Natural killer cell (primary cell): ENCODE measurements around the gene FBXO48. TPM values are rescaled to one million over a fixed set of nuclear protein-coding genes. Genes with fewer than 3 reads are reported as not detected.

ENCODE experiments used
- ATAC-seq, 3 donors: fragments of 150-1000 bp in 2 of 3; fragments of 200-7000 bp in 1 of 3; cut with Tn5 transposase; 1 replicate in 1 of 3; 2 replicates in 2 of 3; pipeline ENCODE4 v1.10.0; 2021; ENCODE audit warnings: mild to moderate bottlenecking in 2 of 3, moderate library complexity in 2 of 3
- DNase-seq, 2 donors: peaks; one replicate each; pipeline versions ENCODE4 v3.0.0 to v3.0.0-alpha.2; 2013 to 2021; ENCODE audit warnings: mixed read lengths in 1 of 2
- H3K27ac ChIP-seq: one replicate; pipeline ENCODE4 v1.5.1; 2013; ENCODE audit warnings: mild to moderate bottlenecking, low read length
- H3K27me3 ChIP-seq: one replicate; pipeline ENCODE4 v1.6.1; 2013; ENCODE audit warnings: low read length; ENCODE audit not compliant: control insufficient read depth, insufficient read depth
- H3K36me3 ChIP-seq: one replicate; pipeline ENCODE4 v1.6.1; 2013; ENCODE audit warnings: low read length; ENCODE audit not compliant: control insufficient read depth, insufficient read depth
- H3K4me1 ChIP-seq: one replicate; pipeline ENCODE4 v1.6.1; 2013; ENCODE audit warnings: low read length; ENCODE audit not compliant: control insufficient read depth, insufficient read depth
- H3K4me3 ChIP-seq: one replicate; pipeline ENCODE4 v1.5.1; 2013; ENCODE audit warnings: low read length
- H3K9me3 ChIP-seq: one replicate; pipeline ENCODE4 v1.6.1; 2013; ENCODE audit warnings: low read length; ENCODE audit not compliant: control insufficient read depth, insufficient read depth
- H3K27ac Mint-ChIP-seq, 2 donors: one replicate each; pipeline ENCODE4 v1.8.0; 2022; ENCODE audit warnings: mild to moderate bottlenecking in 2 of 2, mixed read lengths in 2 of 2, moderate library complexity in 1 of 2
- H3K27me3 Mint-ChIP-seq, 2 donors: one replicate each; pipeline ENCODE4 v1.8.0; 2022; ENCODE audit warnings: low read depth in 2 of 2, mixed read lengths in 2 of 2
- H3K36me3 Mint-ChIP-seq: one replicate; pipeline ENCODE4 v1.8.0; 2022; ENCODE audit warnings: mixed read lengths
- H3K4me1 Mint-ChIP-seq, 2 donors: one replicate each; pipeline ENCODE4 v1.8.0; 2022; ENCODE audit warnings: mixed read lengths in 2 of 2
- H3K4me3 Mint-ChIP-seq: one replicate; pipeline ENCODE4 v1.8.0; 2022; ENCODE audit warnings: mild to moderate bottlenecking, moderate library complexity, mixed read lengths
- H3K9me3 Mint-ChIP-seq, 2 donors: one replicate each; pipeline ENCODE4 v1.8.0; 2022; ENCODE audit warnings: mixed read lengths in 2 of 2
- CTCF ChIP-seq: fragments of 200-600 bp; IDR thresholded peaks from one replicate; pipeline ENCODE4 v1.8.0; 2022; ENCODE audit warnings: antibody characterized with exemption
- WGBS: methylation state at CpG from one replicate; pipeline ENCODE4 v1.1.7; 2013; ENCODE audit warnings: missing lambda C conversion rate; ENCODE audit not compliant: insufficient coverage; 5-methylcytosine and 5-hydroxymethylcytosine counted together
- intact Hi-C: fragments of 100-400 bp; cut with micrococcal nuclease; formaldehyde crosslinking; loops from one replicate; pipeline ENCODE4 v1.14.2; 2022
- total RNA-seq, 4 donors: library from RNA; stranded (reverse); fragments of 120-200 nt in 1 of 4; gene quantifications; one replicate each; pipeline versions ENCODE4 v1.2.3 to v1.2.4, GENCODE V29; 2013 to 2022

Gene FBXO48
- total RNA-seq, 3 donors from 2014 or later (not counting 1 experiment from before 2014, with no cell fraction given): 0.96 to 1.3 (median 1.1) TPM

GRCh38 chr2:68475110-68475509 lies 8.0 kb upstream of the FBXO48 start:
- H3K27me3 ChIP-seq: no peaks in the 10 kb centered on the region
- H3K4me3 ChIP-seq: no peak overlapping the region
- no peaks in the 10 kb centered on the region for H3K36me3 Mint-ChIP-seq
- H3K9me3 ChIP-seq: no peaks in the 10 kb centered on the region
- no peak overlapping the region for H3K4me3 Mint-ChIP-seq
- H3K9me3 Mint-ChIP-seq: no peaks in the 10 kb centered on the region
- no peak overlapping the region for H3K27ac Mint-ChIP-seq
- TF ChIP-seq CTCF: no peak
- no peaks in the 10 kb centered on the region for H3K36me3 ChIP-seq
- intact Hi-C loops: no loop called here
- no peak overlapping the region for H3K27ac ChIP-seq
- ATAC-seq (no peak), DNase-seq (no peak)
- no peaks in the 10 kb centered on the region for H3K4me1 ChIP-seq
- peaks cover 4 to 17% of the 10 kb centered on the region in 2 donors for H3K27me3 Mint-ChIP-seq
- H3K4me1 Mint-ChIP-seq: peaks cover 0 to 9% of the 10 kb centered on the region in 2 donors

DNA sequence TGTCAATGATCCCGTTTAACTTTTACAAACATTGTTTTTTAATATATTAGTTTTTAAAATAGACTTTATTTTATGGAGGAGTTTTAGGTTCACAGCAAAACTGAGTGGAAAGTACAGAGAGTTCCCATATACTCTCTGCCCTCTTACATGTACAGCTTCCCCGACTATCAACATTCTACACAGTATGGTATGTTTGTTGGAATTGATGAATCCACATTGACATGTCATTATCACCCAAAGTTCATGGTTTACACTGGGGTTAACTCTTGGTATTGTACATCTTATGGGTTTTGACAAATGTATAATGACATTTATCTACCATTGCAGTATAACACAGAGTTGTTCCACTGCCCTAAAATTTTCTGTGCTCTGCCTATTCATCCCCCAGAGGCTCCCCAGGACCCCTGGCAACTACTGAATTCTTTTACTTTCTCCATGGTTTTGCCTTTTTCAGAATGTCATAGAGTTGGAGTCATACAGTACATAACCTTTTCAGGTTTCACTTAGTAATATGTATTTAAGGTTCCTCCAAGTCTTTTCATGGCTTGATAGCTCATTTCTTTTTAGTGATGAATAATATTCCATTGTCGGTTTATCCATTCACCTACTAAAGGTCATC lies 5.8 kb upstream of the FBXO48 start:
- H3K9me3 Mint-ChIP-seq: no peaks in the 10 kb centered on the region
- Histone ChIP-seq H3K4me3 (no peak overlapping the region), H3K36me3 (no peaks in the 10 kb centered on the region), H3K27me3 (no peaks in the 10 kb centered on the region), H3K4me1 (peaks cover 1% of the 10 kb centered on the region), H3K9me3 (no peaks in the 10 kb centered on the region), H3K27ac (no peak overlapping the region)
- H3K4me1 Mint-ChIP-seq: peaks cover 0 to 5% of the 10 kb centered on the region in 2 donors
- H3K4me3 Mint-ChIP-seq: no peak overlapping the region
- H3K27me3 Mint-ChIP-seq: peaks cover 4 to 17% of the 10 kb centered on the region in 2 donors
- TF ChIP-seq CTCF: no peak
- WGBS: 86% methylated on average over 1 of the region's 3 CpGs
- H3K27ac Mint-ChIP-seq: no peak overlapping the region
- intact Hi-C loops: no loop called here
- H3K36me3 Mint-ChIP-seq: no peaks in the 10 kb centered on the region
- no peak for ATAC-seq
- no peak for DNase-seq

DNA sequence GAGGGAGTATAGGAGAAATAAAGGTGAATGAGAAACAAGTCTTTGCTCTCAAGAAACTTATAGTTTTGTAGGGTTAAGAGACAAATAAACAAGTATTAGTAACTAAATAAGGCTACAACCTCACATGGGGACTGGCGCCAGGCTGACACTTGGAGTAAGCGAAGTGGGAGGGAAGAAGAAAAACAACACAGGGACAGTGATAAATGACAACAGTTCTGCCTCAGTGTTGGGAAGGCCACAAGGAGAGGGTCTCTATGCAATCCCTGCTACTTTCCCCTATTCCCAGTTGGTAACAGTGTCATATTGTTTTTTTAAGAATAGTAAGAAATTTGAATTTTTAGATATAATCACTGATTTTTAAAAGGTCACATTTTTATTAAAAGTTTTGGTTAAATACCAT lies 4.3 kb upstream of the FBXO48 start:
- Histone ChIP-seq H3K27ac (no peak overlapping the region), H3K36me3 (no peaks in the 10 kb centered on the region), H3K9me3 (no peaks in the 10 kb centered on the region), H3K4me1 (peaks cover 9% of the 10 kb centered on the region), H3K27me3 (no peaks in the 10 kb centered on the region), H3K4me3 (no peak overlapping the region)
- ATAC-seq (no peak), DNase-seq (no peak)
- H3K4me3 Mint-ChIP-seq: no peak overlapping the region
- intact Hi-C loops: no loop called here
- no peak overlapping the region for H3K27ac Mint-ChIP-seq
- peaks cover 6 to 12% of the 10 kb centered on the region in 2 donors for H3K4me1 Mint-ChIP-seq
- no peak for TF ChIP-seq CTCF
- no peaks in the 10 kb centered on the region for H3K9me3 Mint-ChIP-seq
- 100% methylated on average over 2 of the region's 2 CpGs for WGBS
- no peaks in the 10 kb centered on the region for H3K36me3 Mint-ChIP-seq
- H3K27me3 Mint-ChIP-seq: peaks cover 4 to 17% of the 10 kb centered on the region in 2 donors

- Mint-ChIP-seq H3K27ac (peak overlapping the region in 1 of 2 donors; percentile 11), H3K27me3 (peaks cover 4 to 17% of the 10 kb centered on the region in 2 donors), H3K36me3 (no peaks in the 10 kb centered on the region), H3K4me1 (peaks cover 12 to 23% of the 10 kb centered on the region in 2 donors), H3K4me3 (no peak overlapping the region), H3K9me3 (no peaks in the 10 kb centered on the region)
- Histone ChIP-seq H3K4me3 (no peak overlapping the region), H3K27me3 (no peaks in the 10 kb centered on the region), H3K4me1 (peaks cover 16% of the 10 kb centered on the region), H3K27ac (no peak overlapping the region), H3K36me3 (no peaks in the 10 kb centered on the region), H3K9me3 (no peaks in the 10 kb centered on the region)
- no peak for DNase-seq
- intact Hi-C loops: loop anchor here (5.0 kb wide), 2 partner anchors 47 to 437 kb away; no protein-coding TSS in a partner anchor
- TF ChIP-seq CTCF: no peak
- no peak for ATAC-seq
- WGBS: 88% methylated on average over 1 of the region's 1 CpG
Measured at GRCh38 chr2:68469935-68470334, 2.8 kb upstream of the FBXO48 start.
